HFFc6 (cell line): ENCODE results near the gene CCDC12. TPM values are rescaled to one million over a fixed set of nuclear protein-coding genes. Genes with fewer than 3 reads are reported as not detected.

ENCODE experiments used
- DNase-seq: peaks from one replicate; pipeline ENCODE4 v3.0.0-alpha.2; 2018
- H3K27ac Mint-ChIP-seq: 2 replicates; pipeline ENCODE4 v1.8.0; 2020; ENCODE audit warnings: mild to moderate bottlenecking, mixed read lengths
- H3K27me3 Mint-ChIP-seq: 2 replicates; pipeline ENCODE4 v1.8.0; 2021; ENCODE audit warnings: mild to moderate bottlenecking, moderate library complexity, mixed read lengths; ENCODE audit not compliant: insufficient read depth
- H3K36me3 Mint-ChIP-seq: 2 replicates; pipeline ENCODE4 v1.8.0; 2021; ENCODE audit warnings: low read depth, mixed read lengths
- H3K4me1 Mint-ChIP-seq: 2 replicates; pipeline ENCODE4 v1.8.0; 2020; ENCODE audit warnings: low read depth, mixed read lengths
- H3K4me3 Mint-ChIP-seq: 2 replicates; pipeline ENCODE4 v1.8.0; 2020; ENCODE audit warnings: mild to moderate bottlenecking, moderate library complexity, mixed read lengths
- H3K9me3 Mint-ChIP-seq: 2 replicates; pipeline ENCODE4 v1.8.0; 2020; ENCODE audit warnings: mild to moderate bottlenecking, mixed read lengths
- CTCF ChIP-seq: fragments of 200-600 bp; sonication (generic); IDR thresholded peaks from 2 replicates; pipeline ENCODE4 v1.5.0; 2021; ENCODE audit warnings: antibody characterized with exemption, mild to moderate bottlenecking
- total RNA-seq, 6 experiments: library from RNA; stranded (reverse); fragmentation: NEBNext Ultra II Directional; extraction: Animal tissue kit (Norgen Biotek cat#: 25700); gene quantifications; 2 replicates in 1 of 6; 3 replicates in 5 of 6; pipeline ENCODE4 v1.2.3, GENCODE V29; 2021

CCDC12 gene
- total RNA-seq, 6 experiments from 2014 or later: 21.3 to 27.9 (median 27.2) TPM

- H3K4me3 Mint-ChIP-seq: no peak overlapping the region
- no peaks in the 10 kb centered on the region for H3K4me1 Mint-ChIP-seq
- TF ChIP-seq CTCF: no peak
- peaks cover 25% of the 10 kb centered on the region for H3K27me3 Mint-ChIP-seq
- no peak for DNase-seq
- no peaks in the 10 kb centered on the region; the same call in 1 of the 2 replicates for H3K36me3 Mint-ChIP-seq
- H3K9me3 Mint-ChIP-seq: no peaks in the 10 kb centered on the region
- no peak overlapping the region for H3K27ac Mint-ChIP-seq
These were observed 91.6 kb downstream of the CCDC12 start for GRCh38 chr3:46884929-46885328.

DNA sequence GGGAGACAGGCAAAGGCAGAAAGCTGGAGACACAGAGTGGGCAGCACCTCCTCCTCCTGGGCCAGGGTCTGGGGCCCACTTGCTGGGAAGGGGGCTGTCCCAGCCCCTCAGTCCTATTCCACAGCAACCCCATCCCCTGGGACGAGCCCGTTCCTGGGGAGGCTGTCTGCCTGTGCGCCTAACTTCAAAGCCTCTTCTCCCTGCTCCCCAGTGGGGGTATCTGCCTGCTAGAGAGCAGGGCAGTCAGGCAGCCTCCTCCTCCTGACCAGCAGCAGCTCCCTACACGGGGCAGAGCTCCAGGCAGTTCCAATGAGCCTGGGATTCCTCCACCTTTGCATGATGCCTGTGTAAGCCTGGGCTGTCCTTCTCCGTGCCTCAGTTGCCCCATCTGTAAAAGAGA is 92.1 kb downstream of the CCDC12 start:
- Mint-ChIP-seq H3K36me3 (no peaks in the 10 kb centered on the region; the same call in 1 of the 2 replicates), H3K4me3 (no peak overlapping the region), H3K9me3 (no peaks in the 10 kb centered on the region), H3K4me1 (peaks cover under 1% of the 10 kb centered on the region; the same call in 1 of the 2 replicates), H3K27ac (no peak overlapping the region), H3K27me3 (peaks cover 25% of the 10 kb centered on the region)
- no peak for TF ChIP-seq CTCF
- no peak for DNase-seq

GRCh38 chr3:46883830-46884185 is 92.7 kb downstream of the CCDC12 start:
- H3K9me3 Mint-ChIP-seq: no peaks in the 10 kb centered on the region
- TF ChIP-seq CTCF: no peak
- H3K4me3 Mint-ChIP-seq: peak overlapping the region; percentile 46; the same call in 1 of the 2 replicates
- H3K36me3 Mint-ChIP-seq: no peaks in the 10 kb centered on the region; the same call in 1 of the 2 replicates
- H3K27ac Mint-ChIP-seq: no peak overlapping the region
- H3K4me1 Mint-ChIP-seq: peaks cover 6% of the 10 kb centered on the region
- DNase-seq: no peak
- H3K27me3 Mint-ChIP-seq: peaks cover 25% of the 10 kb centered on the region

- Mint-ChIP-seq H3K36me3 (no peaks in the 10 kb centered on the region; the same call in 1 of the 2 replicates), H3K4me1 (peaks cover 12% of the 10 kb centered on the region), H3K9me3 (no peaks in the 10 kb centered on the region), H3K27me3 (peaks cover 23% of the 10 kb centered on the region), H3K4me3 (peak overlapping the region; percentile 80), H3K27ac (no peak overlapping the region)
- DNase-seq: no peak
- TF ChIP-seq CTCF: no peak
These were observed 93.3 kb downstream of the CCDC12 start for GRCh38 chr3:46883054-46883829.

GRCh38 chr3:46882377-46883053 is 94.0 kb downstream of the CCDC12 start:
- no peak for DNase-seq
- no peak for TF ChIP-seq CTCF
- Mint-ChIP-seq H3K4me1 (peaks cover 13% of the 10 kb centered on the region), H3K9me3 (no peaks in the 10 kb centered on the region), H3K27me3 (peaks cover 23% of the 10 kb centered on the region), H3K27ac (no peak overlapping the region), H3K4me3 (peak overlapping the region; percentile 80), H3K36me3 (no peaks in the 10 kb centered on the region; the same call in 1 of the 2 replicates)
